ENCODE results near the gene OR2G3.

OR2G3 gene

DNA sequence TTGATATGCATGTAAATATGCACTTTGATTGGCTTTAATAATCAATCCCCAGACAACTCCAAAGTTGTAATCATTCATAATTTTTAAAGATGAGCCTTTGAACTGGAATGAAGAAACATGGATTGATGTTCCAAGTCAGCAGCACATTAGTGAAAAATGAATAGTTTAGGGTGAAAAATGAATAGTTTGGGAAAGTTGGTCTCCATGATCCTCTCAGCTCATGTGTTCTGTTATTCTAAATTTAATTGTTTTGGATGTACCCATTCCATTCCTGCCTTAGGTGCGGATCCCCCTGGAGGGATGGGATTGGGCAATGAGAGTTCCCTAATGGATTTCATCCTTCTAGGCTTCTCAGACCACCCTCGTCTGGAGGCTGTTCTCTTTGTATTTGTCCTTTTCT lies at the start of gene OR2G3:
Gene OR2G3 (plus strand): TSS at position 301 of the 400 bp plus-strand sequence. CDS start 0 bp downstream, at position 301.
- DNase-seq (ENCODE audit: low spot score), result no peak

DNA sequence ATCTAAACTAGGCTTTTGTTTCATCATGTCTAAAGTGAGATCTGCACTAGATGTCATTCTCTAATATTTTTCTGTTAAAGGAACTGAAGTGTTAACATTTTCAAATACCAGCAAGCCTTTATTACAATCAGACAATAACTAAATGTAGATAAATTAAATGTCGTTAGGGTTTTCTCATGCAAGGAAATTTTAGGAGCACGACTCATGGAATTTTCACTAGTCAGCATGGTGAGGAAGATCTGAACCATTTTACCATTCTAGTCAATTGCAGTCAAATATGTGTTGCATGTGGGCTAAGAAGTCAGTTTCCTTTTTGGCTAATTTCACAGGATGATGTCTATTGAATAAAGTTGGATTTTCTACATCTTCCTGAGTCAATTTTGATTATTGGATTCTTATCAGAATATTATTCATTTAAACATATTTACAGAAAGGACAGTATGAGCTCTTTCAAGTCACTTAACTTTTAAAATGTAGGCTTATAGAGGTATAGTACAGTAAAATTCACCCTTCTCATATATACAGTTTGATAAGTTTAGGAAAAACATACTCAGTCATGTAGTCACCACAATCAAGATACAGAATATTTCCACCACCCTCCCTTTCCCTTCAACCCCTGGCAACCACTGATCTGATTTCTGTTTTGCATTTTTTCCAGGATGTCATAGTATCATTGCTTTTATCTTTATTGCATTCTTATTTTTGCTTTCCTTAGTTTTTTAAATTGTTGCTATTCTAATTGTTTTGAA lies 47.3 kb upstream of the OR2G3 start:
- no peak for DNase-seq (ENCODE audit: low spot score)

DNA sequence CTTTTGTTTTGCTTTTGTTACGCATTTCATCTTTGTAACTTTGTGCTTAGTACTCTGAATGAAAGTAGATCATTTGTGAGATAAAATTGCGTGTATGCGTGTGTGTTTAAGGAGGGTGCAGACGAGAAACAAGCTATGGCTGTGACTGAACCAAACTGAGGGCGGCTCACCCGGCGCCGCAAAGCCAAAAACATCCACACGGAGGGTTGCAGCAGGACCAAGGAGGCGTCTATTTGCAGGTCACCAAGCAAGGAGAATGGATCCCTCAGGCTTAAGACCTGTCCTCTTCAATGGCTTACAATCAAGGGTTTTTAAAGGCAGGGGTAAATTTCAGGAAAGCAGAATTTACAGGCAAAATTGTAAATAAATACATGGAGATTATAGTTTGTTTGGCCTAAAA lies 43.7 kb upstream of the OR2G3 start:
- DNase-seq (ENCODE audit: low spot score), result no peak

DNA sequence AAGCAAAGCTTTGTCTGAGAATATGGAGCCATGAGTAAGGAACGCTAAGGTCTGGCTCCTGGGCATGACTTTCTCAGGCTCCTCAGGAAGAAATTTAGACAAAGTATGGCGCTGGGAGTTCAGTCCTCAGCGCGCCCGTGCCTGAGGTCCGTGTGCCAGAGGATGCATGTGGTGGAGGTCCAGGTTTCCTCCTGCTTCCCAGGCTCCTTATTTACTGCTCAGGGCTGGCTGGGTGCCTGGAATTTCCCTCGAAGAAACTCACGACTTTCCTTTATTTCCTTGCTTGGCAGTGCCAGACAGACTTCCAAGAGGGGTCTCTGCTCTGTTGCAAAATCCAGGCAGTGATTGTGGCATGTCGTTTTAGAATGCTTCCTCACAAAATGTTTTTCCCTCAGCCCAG lies 43.2 kb upstream of the OR2G3 start:
- no peak for DNase-seq (ENCODE audit: low spot score)

DNA sequence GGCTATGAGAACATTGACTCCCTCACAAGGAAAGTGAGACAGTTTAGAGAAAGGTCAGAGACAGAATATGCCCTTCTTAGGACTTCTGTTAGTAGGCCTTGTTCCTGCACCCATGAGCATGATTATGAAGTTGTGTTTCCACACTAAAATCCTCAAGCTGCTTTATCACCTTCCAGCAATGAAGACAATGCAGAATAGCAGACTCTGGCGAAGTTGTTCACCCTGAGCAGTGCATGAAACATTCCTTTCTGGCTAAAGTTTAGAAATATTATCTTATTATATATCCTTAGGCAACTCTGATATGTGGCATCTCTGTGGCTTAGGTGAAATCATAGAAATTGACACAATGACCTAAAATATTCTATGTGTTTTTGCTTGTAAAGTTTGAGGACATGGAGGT lies 31.1 kb upstream of the OR2G3 start:
- DNase-seq (ENCODE audit: low spot score), result no peak

GRCh38 chr1:247574664-247575063 lies 30.7 kb upstream of the OR2G3 start:
- DNase-seq (ENCODE audit: low spot score), result no peak

- no peak for DNase-seq (ENCODE audit: low spot score)
Measured at GRCh38 chr1:247576514-247576913, 28.9 kb upstream of the OR2G3 start.

- no peak for DNase-seq (ENCODE audit: low spot score)
Measured at GRCh38 chr1:247578946-247579460, 26.4 kb upstream of the OR2G3 start.

DNA sequence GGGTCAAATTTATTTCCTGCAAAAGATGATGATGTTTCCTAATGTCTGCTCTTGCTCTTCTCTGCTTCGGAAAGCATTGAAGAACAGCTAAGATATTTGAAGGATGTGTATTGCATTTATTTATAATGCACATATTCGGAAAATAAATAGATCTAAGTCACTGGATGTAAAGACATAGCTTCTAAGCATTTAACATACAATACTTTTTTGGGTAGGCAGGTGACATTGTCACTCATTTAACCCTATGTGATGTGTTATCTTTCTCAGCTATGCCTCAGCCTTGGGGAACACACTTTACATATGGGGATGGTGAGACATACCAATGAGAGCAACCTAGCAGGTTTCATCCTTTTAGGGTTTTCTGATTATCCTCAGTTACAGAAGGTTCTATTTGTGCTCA lies 17.3 kb upstream of the OR2G3 start, which contains the start of gene OR2G2:
Gene OR2G2 (plus strand): TSS at position 301 of the 400 bp plus-strand sequence. CDS start 0 bp downstream, at position 301.
- DNase-seq (ENCODE audit: low spot score), result no peak

DNA sequence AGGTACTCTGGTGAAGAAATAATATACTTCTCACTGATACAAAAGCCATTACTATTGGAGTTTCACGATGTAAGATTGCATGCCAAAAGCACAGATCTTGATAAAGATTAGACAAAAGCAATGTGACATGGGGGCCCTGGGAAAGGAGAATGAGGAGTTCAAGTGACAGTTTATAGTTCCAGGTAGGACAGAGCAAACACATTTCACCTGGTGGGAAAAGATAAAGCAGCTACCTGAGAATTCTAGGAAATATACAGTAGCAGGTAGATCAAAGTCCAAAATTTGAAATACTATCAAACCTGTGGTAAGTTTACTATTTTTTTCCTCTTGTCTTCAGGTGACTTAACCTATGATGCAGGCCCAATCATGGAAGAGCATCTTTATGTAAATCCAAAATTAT lies 8.0 kb downstream of the OR2G3 start:
- DNase-seq (ENCODE audit: low spot score), result no peak

DNA sequence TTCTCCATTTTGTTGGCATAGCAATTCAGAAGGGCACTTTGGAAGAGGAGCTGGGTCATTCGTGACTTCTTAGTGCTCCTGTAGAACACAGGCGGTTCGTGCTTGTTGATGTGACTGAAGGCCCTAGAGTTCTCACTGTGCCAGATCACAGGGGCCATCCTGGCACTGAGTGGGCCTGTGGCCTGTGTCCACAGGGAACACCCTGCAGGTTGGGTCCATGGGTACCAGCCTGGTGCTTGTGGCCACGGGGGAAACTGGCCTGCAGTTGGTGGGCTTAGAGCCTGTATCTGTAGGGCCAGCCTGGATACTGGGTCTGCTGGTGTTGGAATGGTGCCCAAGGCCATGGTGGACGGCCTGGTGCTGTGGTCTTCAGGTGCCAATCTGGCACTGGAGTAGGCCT lies 9.2 kb downstream of the OR2G3 start:
- no peak for DNase-seq (ENCODE audit: low spot score)

DNA sequence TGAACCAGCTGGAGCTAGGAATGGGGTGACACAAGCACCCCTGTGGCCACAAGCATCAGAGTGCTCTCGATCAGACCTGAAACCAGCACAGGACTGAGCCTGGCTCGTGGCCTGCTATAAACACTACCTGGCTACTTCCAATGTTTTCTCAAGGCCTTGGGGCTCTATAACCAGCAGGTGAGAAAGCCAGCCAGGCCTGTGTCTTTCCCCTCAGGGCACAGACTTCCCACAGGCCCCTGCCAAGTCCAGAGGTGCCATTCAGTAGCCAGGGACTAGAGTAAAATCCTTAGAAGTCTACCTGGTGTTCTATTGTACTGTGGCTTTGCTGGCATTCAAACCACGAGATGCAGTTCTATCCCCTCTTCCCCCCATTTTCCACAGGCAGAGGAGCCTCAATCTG lies 22.6 kb downstream of the OR2G3 start:
- DNase-seq (ENCODE audit: low spot score), result no peak

GRCh38 chr1:247638011-247638410 lies 32.6 kb downstream of the OR2G3 start:
- no peak for DNase-seq (ENCODE audit: low spot score)

- no peak for DNase-seq (ENCODE audit: low spot score)
Measured at GRCh38 chr1:247638781-247639180, 33.4 kb downstream of the OR2G3 start.

DNA sequence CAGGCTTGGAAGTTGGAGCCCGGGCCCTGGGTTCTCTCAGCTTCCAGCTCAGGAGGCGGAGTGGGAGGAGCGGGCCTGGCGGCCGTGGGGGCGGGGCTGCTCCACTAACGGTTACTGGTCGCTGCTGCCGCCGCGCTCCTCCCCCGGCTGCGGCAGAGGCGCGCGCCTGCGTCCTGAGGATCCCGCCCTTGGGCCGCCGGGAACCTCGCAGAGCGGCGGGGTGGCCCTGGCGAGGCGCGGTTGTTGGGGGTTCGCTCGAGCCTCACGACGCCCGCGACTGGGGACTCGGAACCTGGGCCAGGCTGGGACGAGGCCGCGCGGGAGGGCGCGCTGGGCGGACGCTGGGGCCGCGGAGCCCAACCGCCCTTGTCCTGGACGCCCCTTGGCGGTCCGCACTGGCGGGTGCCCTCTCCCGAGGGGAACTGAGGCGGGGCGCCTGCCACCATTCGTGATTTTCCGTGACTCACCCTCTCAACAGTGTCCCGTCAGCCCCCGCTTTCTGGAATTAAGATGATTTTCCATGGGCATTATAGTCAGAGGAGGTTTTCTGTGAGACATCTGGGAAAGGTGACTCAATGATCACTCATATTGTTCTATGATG lies 34.1 kb downstream of the OR2G3 start:
- DNase-seq (ENCODE audit: low spot score), result peak; percentile 2

GRCh38 chr1:247642742-247643141 lies 37.4 kb downstream of the OR2G3 start:
- no peak for DNase-seq (ENCODE audit: low spot score)

GRCh38 chr1:247646867-247647266 lies 41.5 kb downstream of the OR2G3 start:
- no peak for DNase-seq (ENCODE audit: low spot score)

DNA sequence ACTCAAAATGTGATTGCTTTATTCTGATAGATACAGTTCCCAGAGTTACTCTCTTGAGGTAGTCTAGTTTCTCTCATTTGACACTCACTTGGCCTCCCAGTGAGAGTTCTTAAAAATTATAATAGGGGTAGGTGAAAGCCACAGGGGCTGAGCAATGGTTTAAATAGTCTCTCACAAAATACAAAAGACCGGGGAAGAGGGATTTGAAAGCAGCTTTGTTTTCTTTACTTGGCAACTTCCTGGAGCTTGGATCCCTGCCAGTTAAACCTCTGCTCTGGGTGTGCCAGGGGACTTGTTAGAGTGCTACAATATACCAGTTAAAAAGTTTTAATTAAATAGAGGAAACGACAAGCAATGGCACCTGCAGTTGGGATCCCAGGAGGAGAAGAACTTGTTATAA lies 42.5 kb downstream of the OR2G3 start:
- DNase-seq (ENCODE audit: low spot score), result no peak

DNA sequence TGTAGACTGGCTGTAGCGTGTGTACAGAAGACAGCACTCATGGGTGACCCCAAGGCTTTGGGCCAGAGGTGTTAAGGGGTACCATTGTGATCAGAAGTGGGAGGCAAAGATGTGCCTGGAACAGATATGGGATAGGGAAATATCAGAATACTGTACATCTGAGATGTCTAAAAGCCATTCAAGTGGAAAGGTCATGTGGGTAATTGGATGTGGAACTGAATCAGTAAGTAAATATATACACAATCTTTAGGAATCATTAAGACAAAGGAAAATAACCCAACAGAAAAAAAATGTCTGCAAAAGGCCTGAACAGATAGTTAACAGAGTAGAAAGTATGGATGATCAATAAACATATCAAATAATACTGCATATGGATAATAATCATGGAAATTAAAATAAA lies 47.7 kb downstream of the OR2G3 start:
- no peak for DNase-seq (ENCODE audit: low spot score)
